Mucosa of gallbladder (tissue), 1 donor: ENCODE results near the gene PCDH10. TPM values are rescaled to one million over a fixed set of nuclear protein-coding genes. Genes with fewer than 3 reads are reported as not detected.
"Not testable (repeated sequence)": the region's sequence is repeated elsewhere in the genome, so short reads cannot be mapped to it uniquely, and the experiment has no call there.

ENCODE experiments used
- DNase-seq: peaks from one replicate; pipeline ENCODE4 v3.0.0-alpha.2; 2020; ENCODE audit warnings: low spot score
- total RNA-seq: library from RNA; stranded (reverse); gene quantifications from one replicate; pipeline ENCODE4 v1.2.1, GENCODE V29; 2021
- donor health status: DM: no; HTN: no; CAD: no.

Gene PCDH10
- total RNA-seq, 1 donor from 2014 or later, result 1.0 TPM

GRCh38 chr4:133233922-133234321 is 84.8 kb downstream of the PCDH10 start:
- DNase-seq, result no peak

- not testable (repeated sequence) for DNase-seq
Observed at GRCh38 chr4:133240451-133240850, 91.4 kb downstream of the PCDH10 start.
